ENCODE data around the gene DAZAP1.

The DAZAP1 gene

GRCh38 chr19:1400281-1401137 lies 6.9 kb upstream of the DAZAP1 start:
- ATAC-seq: peak; percentile 55
- TF ChIP-seq CSDC2 (CRISPR knock-in tag; IDR thresholded peaks at IDR 0.05) (0 out of 2 replicates have a peak, but pooled peaks have one; percentile 52), SNAI2 (CRISPR knock-in tag; IDR thresholded peaks at IDR 0.05) (no peak), ZFP3 (CRISPR knock-in tag; IDR thresholded peaks at IDR 0.05) (0 out of 2 replicates have a peak, but pooled peaks have one; percentile 32)
- TF ChIP-seq, protein P1, sequence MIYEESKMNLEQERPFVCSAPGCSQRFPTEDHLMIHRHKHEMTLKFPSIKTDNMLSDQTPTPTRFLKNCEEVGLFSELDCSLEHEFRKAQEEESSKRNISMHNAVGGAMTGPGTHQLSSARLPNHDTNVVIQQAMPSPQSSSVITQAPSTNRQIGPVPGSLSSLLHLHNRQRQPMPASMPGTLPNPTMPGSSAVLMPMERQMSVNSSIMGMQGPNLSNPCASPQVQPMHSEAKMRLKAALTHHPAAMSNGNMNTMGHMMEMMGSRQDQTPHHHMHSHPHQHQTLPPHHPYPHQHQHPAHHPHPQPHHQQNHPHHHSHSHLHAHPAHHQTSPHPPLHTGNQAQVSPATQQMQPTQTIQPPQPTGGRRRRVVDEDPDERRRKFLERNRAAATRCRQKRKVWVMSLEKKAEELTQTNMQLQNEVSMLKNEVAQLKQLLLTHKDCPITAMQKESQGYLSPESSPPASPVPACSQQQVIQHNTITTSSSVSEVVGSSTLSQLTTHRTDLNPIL (CRISPR knock-in tag; IDR thresholded peaks at IDR 0.05; ENCODE audit: low read depth): no peak

DNA sequence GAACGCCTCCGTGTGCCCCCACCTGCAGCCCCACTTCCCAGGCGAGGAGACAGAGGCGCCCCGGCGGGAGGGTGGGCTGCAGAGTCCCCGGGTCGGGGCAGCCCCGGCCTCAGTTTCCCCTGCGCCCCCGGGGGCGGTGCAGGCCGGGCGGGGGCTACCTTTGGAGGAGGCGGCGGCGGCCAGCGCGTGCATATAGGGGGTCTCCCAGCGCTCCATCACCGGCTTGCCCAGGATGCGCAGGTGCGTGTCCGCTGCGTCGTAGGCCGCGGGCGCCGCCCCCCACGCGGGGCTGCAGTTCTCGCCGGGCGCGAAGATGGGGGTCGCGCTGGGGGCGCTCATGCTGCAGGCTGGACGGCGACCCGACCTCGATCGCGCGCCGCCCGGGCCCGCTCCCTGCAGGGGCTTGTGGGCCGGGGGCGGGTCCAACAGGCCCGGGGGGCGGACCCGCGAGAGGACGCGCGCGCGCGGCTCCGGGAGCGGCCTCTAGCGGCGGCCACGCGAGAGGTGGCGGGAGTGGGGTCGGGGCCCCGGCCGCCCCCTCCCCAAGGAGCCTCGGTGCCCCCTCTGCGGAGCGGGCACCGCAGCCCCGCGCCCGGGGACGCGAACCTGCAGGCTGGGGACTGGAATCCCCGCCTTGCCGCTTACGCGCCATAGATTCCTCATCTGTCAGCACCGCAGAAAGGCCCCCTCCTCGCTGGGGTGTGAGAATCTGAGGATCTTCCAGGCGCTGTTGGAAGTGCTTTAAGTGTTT lies 6.1 kb upstream of the DAZAP1 start, which contains the start of gene GAMT:
Gene GAMT, minus strand, starts transcription at position 405 of the 751 bp plus-strand sequence. Its CDS starts 66 bp downstream, at position 339.
- TF ChIP-seq, protein P2, sequence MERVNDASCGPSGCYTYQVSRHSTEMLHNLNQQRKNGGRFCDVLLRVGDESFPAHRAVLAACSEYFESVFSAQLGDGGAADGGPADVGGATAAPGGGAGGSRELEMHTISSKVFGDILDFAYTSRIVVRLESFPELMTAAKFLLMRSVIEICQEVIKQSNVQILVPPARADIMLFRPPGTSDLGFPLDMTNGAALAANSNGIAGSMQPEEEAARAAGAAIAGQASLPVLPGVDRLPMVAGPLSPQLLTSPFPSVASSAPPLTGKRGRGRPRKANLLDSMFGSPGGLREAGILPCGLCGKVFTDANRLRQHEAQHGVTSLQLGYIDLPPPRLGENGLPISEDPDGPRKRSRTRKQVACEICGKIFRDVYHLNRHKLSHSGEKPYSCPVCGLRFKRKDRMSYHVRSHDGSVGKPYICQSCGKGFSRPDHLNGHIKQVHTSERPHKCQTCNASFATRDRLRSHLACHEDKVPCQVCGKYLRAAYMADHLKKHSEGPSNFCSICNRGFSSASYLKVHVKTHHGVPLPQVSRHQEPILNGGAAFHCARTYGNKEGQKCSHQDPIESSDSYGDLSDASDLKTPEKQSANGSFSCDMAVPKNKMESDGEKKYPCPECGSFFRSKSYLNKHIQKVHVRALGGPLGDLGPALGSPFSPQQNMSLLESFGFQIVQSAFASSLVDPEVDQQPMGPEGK (CRISPR knock-in tag; IDR thresholded peaks at IDR 0.05; ENCODE audit: borderline replicate concordance): no peak
- no peak for TF ChIP-seq GLIS3 (CRISPR knock-in tag; IDR thresholded peaks at IDR 0.05)
- no peak for TF ChIP-seq ESRRG (CRISPR knock-in tag; IDR thresholded peaks at IDR 0.05)
- TF ChIP-seq RARB (CRISPR knock-in tag; IDR thresholded peaks at IDR 0.05): no peak
- no peak for TF ChIP-seq OSR1 (CRISPR knock-in tag; IDR thresholded peaks at IDR 0.05)
- no peak for TF ChIP-seq POU6F1 (CRISPR knock-in tag; IDR thresholded peaks at IDR 0.05; ENCODE audit: borderline replicate concordance, low read depth)
- no peak for TF ChIP-seq PPARA (CRISPR knock-in tag; IDR thresholded peaks at IDR 0.05; ENCODE audit: borderline replicate concordance)
- TF ChIP-seq ZC3H10 (CRISPR knock-in tag; IDR thresholded peaks at IDR 0.05): no peak
- no peak for TF ChIP-seq ZFP30 (CRISPR knock-in tag; IDR thresholded peaks at IDR 0.05)
- no peak for TF ChIP-seq SNAI2 (CRISPR knock-in tag; IDR thresholded peaks at IDR 0.05)
- no peak for TF ChIP-seq ISL1 (CRISPR knock-in tag; IDR thresholded peaks at IDR 0.05)
- TF ChIP-seq TOX (CRISPR knock-in tag; IDR thresholded peaks at IDR 0.05; ENCODE audit: borderline replicate concordance): no peak
- TF ChIP-seq, protein P3, sequence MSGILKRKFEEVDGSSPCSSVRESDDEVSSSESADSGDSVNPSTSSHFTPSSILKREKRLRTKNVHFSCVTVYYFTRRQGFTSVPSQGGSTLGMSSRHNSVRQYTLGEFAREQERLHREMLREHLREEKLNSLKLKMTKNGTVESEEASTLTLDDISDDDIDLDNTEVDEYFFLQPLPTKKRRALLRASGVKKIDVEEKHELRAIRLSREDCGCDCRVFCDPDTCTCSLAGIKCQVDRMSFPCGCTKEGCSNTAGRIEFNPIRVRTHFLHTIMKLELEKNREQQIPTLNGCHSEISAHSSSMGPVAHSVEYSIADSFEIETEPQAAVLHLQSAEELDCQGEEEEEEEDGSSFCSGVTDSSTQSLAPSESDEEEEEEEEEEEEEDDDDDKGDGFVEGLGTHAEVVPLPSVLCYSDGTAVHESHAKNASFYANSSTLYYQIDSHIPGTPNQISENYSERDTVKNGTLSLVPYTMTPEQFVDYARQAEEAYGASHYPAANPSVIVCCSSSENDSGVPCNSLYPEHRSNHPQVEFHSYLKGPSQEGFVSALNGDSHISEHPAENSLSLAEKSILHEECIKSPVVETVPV (CRISPR knock-in tag; IDR thresholded peaks at IDR 0.05): no peak
- no peak for TF ChIP-seq ZNF8 (CRISPR knock-in tag; IDR thresholded peaks at IDR 0.05)
- no peak for TF ChIP-seq ZNF70 (CRISPR knock-in tag; IDR thresholded peaks at IDR 0.05)
- no peak for TF ChIP-seq TCF4 (CRISPR knock-in tag; IDR thresholded peaks at IDR 0.05; ENCODE audit: borderline replicate concordance)
- TF ChIP-seq BACH2 (CRISPR knock-in tag; IDR thresholded peaks at IDR 0.05; ENCODE audit: borderline replicate concordance): no peak
- TF ChIP-seq ZFP3 (CRISPR knock-in tag; IDR thresholded peaks at IDR 0.05): no peak
- TF ChIP-seq, protein P1 (CRISPR knock-in tag; IDR thresholded peaks at IDR 0.05; ENCODE audit: low read depth): no peak
- ATAC-seq: peak; percentile 83

DNA sequence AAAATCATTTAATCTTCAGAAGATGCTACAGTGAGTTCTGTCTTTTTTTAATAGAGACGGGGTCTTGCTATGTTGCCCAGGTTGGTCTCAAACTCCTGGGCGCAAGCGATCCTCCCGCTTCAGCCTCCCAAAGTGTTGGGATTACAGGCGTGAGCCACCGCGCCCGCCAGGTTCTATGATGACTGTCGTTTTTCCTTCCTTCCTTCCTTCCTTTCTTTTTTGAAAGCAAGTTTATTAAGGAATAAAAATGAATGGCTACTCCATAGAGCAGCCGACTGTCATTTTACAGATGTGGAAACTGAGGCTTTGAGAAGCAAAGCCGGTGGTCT lies 5.5 kb upstream of the DAZAP1 start:
- TF ChIP-seq ZFP3 (CRISPR knock-in tag; IDR thresholded peaks at IDR 0.05) (no peak), TOX (CRISPR knock-in tag; IDR thresholded peaks at IDR 0.05; ENCODE audit: borderline replicate concordance) (no peak), BACH2 (CRISPR knock-in tag; IDR thresholded peaks at IDR 0.05; ENCODE audit: borderline replicate concordance) (no peak), ZNF565 (CRISPR knock-in tag; conservative IDR thresholded peaks at IDR 0.05; ENCODE audit: low read depth) (no peak), OSR1 (CRISPR knock-in tag; IDR thresholded peaks at IDR 0.05) (no peak)
- TF ChIP-seq, protein P3 (CRISPR knock-in tag; IDR thresholded peaks at IDR 0.05): no peak
- no peak for ATAC-seq
